Measurements from ENCODE around the gene MUC6. TPM values are rescaled to one million over a fixed set of nuclear protein-coding genes. Genes with fewer than 3 reads are reported as not detected.
A peak's percentile ranks its signal among the peaks of the same experiment; 100 is the strongest.

Gene MUC6
- total and polyA plus RNA-seq, 10 donors, result 0.02 to 0.76 (median 0.22) TPM; not detected in 3

GRCh38 chr11:1024597-1025409 lies 11.7 kb downstream of the MUC6 start:
- Histone ChIP-seq H3K9me3 (no peaks in the 10 kb centered on the region), H3K27ac (no peak overlapping the region), H3K36me3 (peaks cover 0 to 45% (median 0%) of the 10 kb centered on the region in 6 donors), H3K4me3 (no peak overlapping the region), H3K4me1 (peaks cover 0 to 29% (median 0%) of the 10 kb centered on the region in 6 donors), H3K27me3 (replicated peaks in 1 of 7) (no peaks in the 10 kb centered on the region)
- 86 to 93% (median 89%) methylated on average over 24 to 48 of the region's 48 CpGs for WGBS, 5 donors
- no peak for DNase-seq
- intact Hi-C loops (cut with DNase I; ENCODE audit: low total_unique reads), result no loop called here
- TF ChIP-seq POLR2A (IDR thresholded peaks at IDR 0.05), result no peak
- TF ChIP-seq POLR2AphosphoS5 (IDR thresholded peaks at IDR 0.05), result peak in 2 of 3 donors; percentile 56 to 61
- TF ChIP-seq CTCF (IDR thresholded peaks at IDR 0.05 in 8 of 11, conservative IDR thresholded peaks at IDR 0.05 in 3 of 11), result no peak

- H3K4me3 ChIP-seq, result no peak overlapping the region
- H3K9me3 ChIP-seq, result no peaks in the 10 kb centered on the region
- H3K27me3 ChIP-seq (replicated peaks in 1 of 7), result no peaks in the 10 kb centered on the region
- no peak for DNase-seq
- intact Hi-C loops (cut with DNase I; ENCODE audit: low total_unique reads), result no loop called here
- H3K4me1 ChIP-seq, result peaks cover 0 to 21% (median 0%) of the 10 kb centered on the region in 6 donors
- H3K36me3 ChIP-seq, result peaks cover 0 to 53% (median 0%) of the 10 kb centered on the region in 6 donors
- WGBS, 5 donors, result 85 to 96% (median 93%) methylated on average over 31 to 50 of the region's 50 CpGs
- TF ChIP-seq POLR2A (IDR thresholded peaks at IDR 0.05) (no peak), POLR2AphosphoS5 (IDR thresholded peaks at IDR 0.05) (peak in 2 of 3 donors; percentile 7 to 11), CTCF (IDR thresholded peaks at IDR 0.05 in 8 of 11, conservative IDR thresholded peaks at IDR 0.05 in 3 of 11) (no peak)
- no peak overlapping the region for H3K27ac ChIP-seq
Observed at GRCh38 chr11:1023811-1024596, 12.5 kb downstream of the MUC6 start.

GRCh38 chr11:1022908-1023810 lies 13.4 kb downstream of the MUC6 start:
- Histone ChIP-seq H3K9me3 (no peaks in the 10 kb centered on the region), H3K4me3 (no peak overlapping the region), H3K27me3 (replicated peaks in 1 of 7) (no peaks in the 10 kb centered on the region), H3K36me3 (peaks cover 0 to 55% (median 0%) of the 10 kb centered on the region in 6 donors), H3K4me1 (peaks cover 0 to 19% (median 0%) of the 10 kb centered on the region in 6 donors), H3K27ac (no peak overlapping the region)
- 87 to 92% (median 90%) methylated on average over 27 to 28 of the region's 28 CpGs for WGBS, 5 donors
- DNase-seq, result no peak
- TF ChIP-seq POLR2AphosphoS5 (IDR thresholded peaks at IDR 0.05) (peak; percentile 2 to 61 (median 60)), CTCF (IDR thresholded peaks at IDR 0.05 in 8 of 11, conservative IDR thresholded peaks at IDR 0.05 in 3 of 11) (no peak), POLR2A (IDR thresholded peaks at IDR 0.05) (no peak)
- intact Hi-C loops (cut with DNase I; ENCODE audit: low total_unique reads), result no loop called here
